Spinal cord (tissue), 10 donors: Measurements from ENCODE around the gene CTSH. TPM values are rescaled to one million over a fixed set of nuclear protein-coding genes. Genes with fewer than 3 reads are reported as not detected.

Source experiments
- DNase-seq, 6 donors: peaks; one replicate each; pipeline versions ENCODE4 v3.0.0 to v3.0.0-alpha.2; 2013 to 2015; ENCODE audit warnings: low spot score in 6 of 6, low read depth in 4 of 6
- H3K27ac ChIP-seq: one replicate; pipeline ENCODE4 v1.5.1; 2013; ENCODE audit warnings: low read depth, low read length, control low read depth
- H3K27me3 ChIP-seq: one replicate; pipeline ENCODE4 v1.6.1; 2013; ENCODE audit warnings: low read length; ENCODE audit not compliant: control insufficient read depth, insufficient read depth
- H3K36me3 ChIP-seq: one replicate; pipeline ENCODE4 v1.6.1; 2013; ENCODE audit warnings: low read length; ENCODE audit not compliant: control insufficient read depth, insufficient read depth
- H3K4me1 ChIP-seq: one replicate; pipeline ENCODE4 v1.6.1; 2013; ENCODE audit warnings: low read length; ENCODE audit not compliant: control insufficient read depth, insufficient read depth
- H3K4me3 ChIP-seq: one replicate; pipeline ENCODE4 v1.5.1; 2013; ENCODE audit warnings: low read depth, low read length, control low read depth
- H3K9me3 ChIP-seq: one replicate; pipeline ENCODE4 v1.6.1; 2013; ENCODE audit warnings: low read length; ENCODE audit not compliant: control insufficient read depth, insufficient read depth
- WGBS: methylation state at CpG from one replicate; pipeline ENCODE4 v1.1.5; 2013; ENCODE audit warnings: missing lambda C conversion rate; ENCODE audit not compliant: insufficient coverage; 5-methylcytosine and 5-hydroxymethylcytosine counted together
- polyA plus RNA-seq, 2 donors: library from polyadenylated mRNA; unstranded; fragments of 120-200 nt; gene quantifications; one replicate each; pipeline ENCODE4 v1.2.1, GENCODE V29; 2013; ENCODE audit not compliant: insufficient read length in 2 of 2
- total RNA-seq, 2 donors: library from RNA; depleted of rRNA in 1 of 2; stranded (reverse); fragments of 120-200 nt in 1 of 2; fragments of >200 nt in 1 of 2; gene quantifications; one replicate each; pipeline versions ENCODE4 v1.2.3 to v1.2.4, GENCODE V29; 2013 to 2014
- donor health status: healthy.

CTSH gene
- total and polyA plus RNA-seq, 4 donors: 33.6 to 94.2 (median 48.9) TPM

DNA sequence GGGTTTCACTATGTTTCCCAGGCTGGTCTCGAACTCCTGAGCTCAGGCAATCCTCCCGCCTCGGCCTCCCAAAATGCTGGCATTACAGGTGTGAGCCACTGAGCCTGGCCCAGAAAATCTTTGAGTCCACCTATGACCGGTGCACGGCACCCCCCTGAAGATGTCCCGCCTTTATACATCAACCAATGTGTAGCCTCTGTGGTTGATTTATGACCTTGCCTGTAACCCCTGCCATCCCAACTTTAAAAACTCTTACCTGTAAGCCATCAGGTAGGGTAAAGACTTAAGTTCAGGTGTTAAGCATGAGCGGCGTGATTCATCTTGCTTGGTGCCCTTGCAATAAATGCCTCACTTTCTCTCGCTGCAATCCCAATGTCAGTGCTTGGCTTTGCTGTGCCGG lies 14.5 kb upstream of the CTSH start:
- Histone ChIP-seq H3K9me3 (no peaks in the 10 kb centered on the region), H3K27me3 (no peaks in the 10 kb centered on the region), H3K36me3 (peaks cover 5% of the 10 kb centered on the region), H3K4me1 (no peaks in the 10 kb centered on the region), H3K27ac (no peak overlapping the region), H3K4me3 (no peak overlapping the region)
- DNase-seq: no peak
- 95% methylated on average over 7 of the region's 10 CpGs for WGBS

DNA sequence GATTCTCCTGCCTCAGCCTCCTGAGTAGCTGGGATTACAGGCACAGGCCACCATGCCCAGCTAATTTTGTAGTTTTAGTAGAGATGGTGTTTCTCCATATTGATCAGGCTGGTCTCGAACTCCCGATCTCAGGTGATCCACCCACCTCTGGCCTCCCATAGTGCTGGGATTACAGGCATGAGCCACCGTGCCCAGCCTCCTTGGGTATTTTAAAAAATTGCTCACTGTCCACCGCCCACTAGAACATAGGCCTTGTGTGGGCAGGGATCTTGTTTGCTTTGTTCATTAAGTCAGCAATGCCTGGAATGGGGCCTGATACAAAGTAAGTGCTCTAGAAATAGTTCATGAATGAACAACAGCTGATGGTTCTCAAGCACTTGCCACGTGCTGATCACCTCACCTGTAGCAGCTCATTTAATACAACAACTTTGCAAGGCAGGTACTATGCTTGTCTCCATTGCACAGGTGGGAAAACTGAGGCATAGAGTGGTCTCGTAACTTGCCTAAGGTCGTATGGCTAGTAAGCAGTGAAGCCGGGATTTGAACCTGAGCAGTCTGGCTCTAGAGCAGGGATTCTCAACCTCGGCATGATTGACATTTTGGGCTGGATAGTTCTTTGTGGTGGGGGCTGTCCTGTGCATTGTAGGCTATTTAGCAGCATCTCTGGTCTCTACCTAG lies 12.7 kb upstream of the CTSH start:
- no peak overlapping the region for H3K27ac ChIP-seq

DNA sequence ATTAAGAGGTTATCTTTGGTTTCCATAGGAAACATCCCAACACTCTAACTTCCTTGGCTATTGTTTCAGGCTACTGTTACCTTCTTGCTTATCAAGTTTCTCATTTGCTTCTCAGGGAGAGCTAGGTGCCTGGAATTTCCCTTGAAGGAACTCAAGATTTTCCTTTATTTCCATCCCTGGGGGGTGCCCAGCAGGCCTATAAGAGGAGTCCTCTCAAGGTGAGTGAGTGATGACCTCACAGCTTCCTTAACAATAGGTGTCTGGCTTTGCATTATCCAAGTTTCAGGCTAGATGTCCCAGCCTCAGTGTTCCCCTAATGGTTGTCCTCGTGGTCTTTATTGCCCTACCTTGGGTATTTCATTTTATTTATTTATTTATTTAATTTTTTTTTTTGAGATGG lies 12.1 kb upstream of the CTSH start:
- Histone ChIP-seq H3K4me3 (no peak overlapping the region), H3K27ac (no peak overlapping the region), H3K36me3 (peaks cover 5% of the 10 kb centered on the region), H3K27me3 (no peaks in the 10 kb centered on the region), H3K9me3 (no peaks in the 10 kb centered on the region), H3K4me1 (no peaks in the 10 kb centered on the region)
- DNase-seq: no peak
- no CpG with 5 or more reads among the region's 1 CpG for WGBS

More for the DNA sequence above, 12.7 kb upstream of the CTSH start:
- WGBS: 89% methylated on average over 5 of the region's 9 CpGs
- peaks cover 5% of the 10 kb centered on the region for H3K36me3 ChIP-seq
- no peaks in the 10 kb centered on the region for H3K4me1 ChIP-seq
- no peak for DNase-seq
- no peaks in the 10 kb centered on the region for H3K9me3 ChIP-seq
- no peaks in the 10 kb centered on the region for H3K27me3 ChIP-seq
- no peak overlapping the region for H3K4me3 ChIP-seq

DNA sequence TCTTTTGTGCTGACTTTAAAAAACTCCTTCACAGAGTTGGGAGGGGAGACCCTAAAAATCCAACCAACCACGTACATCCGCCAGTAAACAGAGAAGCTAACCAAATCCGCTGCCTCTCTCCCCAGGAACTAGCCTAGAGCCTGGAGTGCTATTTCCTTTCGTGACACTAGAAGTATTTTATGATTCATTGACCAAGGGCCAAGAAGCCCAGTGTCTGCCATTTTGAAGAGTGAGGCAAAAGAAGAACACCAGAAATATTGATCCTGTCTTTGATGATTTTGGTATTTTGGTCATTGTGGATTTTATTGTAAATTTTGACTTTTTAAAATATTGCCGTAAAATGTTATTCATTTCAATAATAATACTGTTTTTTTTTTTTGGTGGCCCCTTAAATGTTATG lies 10.5 kb upstream of the CTSH start:
- peaks cover 4% of the 10 kb centered on the region for H3K36me3 ChIP-seq
- WGBS: 100% methylated on average over 3 of the region's 5 CpGs
- no peak overlapping the region for H3K27ac ChIP-seq
- no peak for DNase-seq
- H3K4me1 ChIP-seq: no peaks in the 10 kb centered on the region
- no peaks in the 10 kb centered on the region for H3K27me3 ChIP-seq
- H3K9me3 ChIP-seq: no peaks in the 10 kb centered on the region
- no peak overlapping the region for H3K4me3 ChIP-seq

DNA sequence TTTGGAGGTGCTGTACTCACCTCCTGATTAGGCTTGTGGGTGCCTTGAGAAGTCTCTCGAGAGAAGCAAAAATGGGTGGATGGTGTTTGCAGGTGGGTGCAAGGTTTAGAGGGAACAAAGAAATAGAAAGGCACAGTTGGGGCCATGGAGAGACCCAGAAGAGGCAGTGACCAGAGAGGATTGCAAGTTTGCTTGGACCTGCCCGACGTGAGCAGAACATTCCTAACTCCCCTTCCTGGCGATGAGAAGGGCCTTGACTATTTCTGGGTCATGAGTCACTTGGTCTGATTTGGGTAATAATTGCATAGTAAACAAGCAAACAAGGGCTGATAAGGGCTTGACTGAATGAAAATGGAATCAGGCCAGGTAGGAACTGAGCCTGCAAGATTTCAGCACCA lies 7.0 kb upstream of the CTSH start:
- no peaks in the 10 kb centered on the region for H3K4me1 ChIP-seq
- no peak overlapping the region for H3K4me3 ChIP-seq
- H3K36me3 ChIP-seq: no peaks in the 10 kb centered on the region
- no peak for DNase-seq
- no peak overlapping the region for H3K27ac ChIP-seq
- no peaks in the 10 kb centered on the region for H3K9me3 ChIP-seq
- WGBS: 94% methylated on average over 3 of the region's 4 CpGs
- no peaks in the 10 kb centered on the region for H3K27me3 ChIP-seq

DNA sequence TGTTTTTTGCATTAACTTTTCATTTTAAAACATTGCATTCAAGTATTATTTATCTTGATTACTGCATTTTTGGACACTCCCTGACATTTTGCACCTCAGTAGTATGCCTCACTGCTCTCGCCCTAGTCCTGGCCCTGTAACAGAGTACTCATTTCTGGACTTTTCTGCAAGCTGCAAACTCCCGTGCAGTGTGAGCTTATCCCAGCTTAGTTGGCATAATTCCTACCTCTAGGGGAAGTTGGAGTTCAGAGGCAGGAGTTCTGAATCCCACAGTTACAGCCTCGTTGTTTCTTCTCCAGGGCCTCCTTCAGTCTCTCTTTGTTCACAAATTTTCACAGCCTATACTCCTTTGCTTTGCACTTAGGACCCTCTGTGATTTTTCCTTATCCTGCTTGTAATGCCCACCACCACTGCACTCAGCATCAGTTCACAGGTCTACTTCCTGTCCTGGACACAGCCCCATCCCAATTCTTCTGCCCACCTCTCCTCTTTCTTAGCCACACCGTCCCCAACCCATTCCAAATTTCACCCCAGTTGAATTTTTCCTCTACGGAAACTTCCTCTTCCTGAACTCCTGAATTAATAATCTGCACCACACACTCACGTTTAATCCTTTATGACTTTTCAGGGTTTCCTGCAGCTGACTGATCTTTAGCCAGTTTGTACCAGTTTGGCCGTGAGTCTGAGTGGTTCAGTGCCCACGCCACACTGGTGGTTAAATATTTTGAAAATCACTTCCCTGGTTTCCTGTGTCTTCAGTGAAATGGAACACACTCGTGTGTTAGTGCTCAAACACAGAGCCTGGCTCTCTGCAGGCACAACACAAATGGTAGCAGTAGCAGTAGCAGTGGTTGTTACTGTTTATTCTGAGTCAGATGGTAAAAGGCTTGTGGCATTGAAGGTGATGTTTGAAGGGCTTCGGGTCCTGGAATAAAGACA lies 6.3 kb upstream of the CTSH start:
- WGBS: 55% methylated on average over 9 of the region's 10 CpGs
- Histone ChIP-seq H3K4me3 (no peak overlapping the region), H3K27me3 (no peaks in the 10 kb centered on the region), H3K9me3 (no peaks in the 10 kb centered on the region), H3K4me1 (no peaks in the 10 kb centered on the region), H3K27ac (peak overlapping the region; percentile 19), H3K36me3 (no peaks in the 10 kb centered on the region)
- DNase-seq: peak in 2 of 6 donors; percentile 5 to 67

DNA sequence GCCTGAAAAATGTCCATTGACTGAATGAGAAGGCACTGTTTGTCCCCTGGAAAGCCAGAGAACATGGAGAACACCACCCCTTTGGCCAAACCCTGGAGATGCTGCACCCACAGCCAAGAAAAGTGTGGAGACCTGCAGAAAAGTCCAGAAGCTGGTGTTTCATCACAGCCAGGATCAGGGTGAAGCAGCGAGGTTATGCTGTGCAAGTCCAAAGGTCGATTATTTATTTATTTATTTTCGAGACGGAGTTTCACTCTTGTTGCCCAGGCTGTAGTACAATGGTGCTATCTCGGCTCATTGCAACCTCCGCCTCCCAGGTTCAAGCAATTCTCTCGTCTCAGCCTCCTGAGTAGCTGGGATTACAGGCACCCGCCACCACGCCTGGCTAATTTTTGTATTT lies 5.5 kb upstream of the CTSH start:
- WGBS: 96% methylated on average over 3 of the region's 9 CpGs
- Histone ChIP-seq H3K4me3 (no peak overlapping the region), H3K27ac (no peak overlapping the region), H3K9me3 (no peaks in the 10 kb centered on the region), H3K4me1 (peaks cover under 1% of the 10 kb centered on the region), H3K36me3 (no peaks in the 10 kb centered on the region), H3K27me3 (no peaks in the 10 kb centered on the region)
- no peak for DNase-seq

DNA sequence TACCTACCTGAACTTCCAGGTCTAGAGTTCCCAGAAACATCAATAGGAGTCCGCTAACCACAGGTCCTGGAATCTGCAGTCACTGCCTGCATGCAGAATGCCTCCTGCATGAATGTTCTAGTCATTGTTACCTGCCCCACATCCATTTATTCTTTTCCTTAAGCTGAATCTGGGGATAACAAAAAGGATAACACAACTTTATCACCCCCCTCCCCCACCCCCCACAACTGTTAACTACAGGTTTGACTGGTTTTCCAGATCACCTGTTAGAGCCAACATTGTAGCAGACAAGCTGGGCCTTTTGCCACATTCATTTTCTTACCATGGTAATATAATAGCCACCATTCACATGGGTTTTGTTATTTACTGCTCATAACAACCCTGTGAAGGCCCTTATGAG lies 4.6 kb upstream of the CTSH start:
- Histone ChIP-seq H3K27ac (no peak overlapping the region), H3K4me3 (no peak overlapping the region), H3K36me3 (no peaks in the 10 kb centered on the region), H3K9me3 (no peaks in the 10 kb centered on the region), H3K4me1 (peaks cover 7% of the 10 kb centered on the region), H3K27me3 (peaks cover 3% of the 10 kb centered on the region)
- WGBS: 0% methylated on average over 1 of the region's 1 CpG
- DNase-seq: no peak

DNA sequence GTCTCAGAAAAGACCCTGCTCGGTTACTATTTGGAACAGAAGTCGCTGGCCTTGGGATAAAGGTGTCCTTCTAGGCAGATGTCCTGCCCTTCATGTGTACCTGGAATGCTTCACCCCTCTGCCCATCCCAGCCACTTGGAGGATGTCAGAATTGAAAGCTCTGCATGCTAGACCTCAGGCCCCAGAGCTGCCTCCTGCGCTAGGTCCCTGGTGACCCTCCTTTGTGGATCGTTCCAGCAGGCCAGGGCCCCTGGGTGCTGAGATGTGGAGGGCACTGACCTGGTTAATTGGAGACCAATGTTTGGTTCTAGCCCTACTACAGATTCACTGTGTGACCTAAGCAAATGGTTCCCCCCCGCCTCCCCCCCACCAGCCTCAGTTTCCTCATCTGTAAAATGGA lies 2.7 kb upstream of the CTSH start:
- Histone ChIP-seq H3K9me3 (no peaks in the 10 kb centered on the region), H3K27me3 (peaks cover 5% of the 10 kb centered on the region), H3K36me3 (no peaks in the 10 kb centered on the region), H3K27ac (no peak overlapping the region), H3K4me3 (no peak overlapping the region), H3K4me1 (peaks cover 17% of the 10 kb centered on the region)
- DNase-seq: no peak
- WGBS: 95% methylated on average over 3 of the region's 5 CpGs

DNA sequence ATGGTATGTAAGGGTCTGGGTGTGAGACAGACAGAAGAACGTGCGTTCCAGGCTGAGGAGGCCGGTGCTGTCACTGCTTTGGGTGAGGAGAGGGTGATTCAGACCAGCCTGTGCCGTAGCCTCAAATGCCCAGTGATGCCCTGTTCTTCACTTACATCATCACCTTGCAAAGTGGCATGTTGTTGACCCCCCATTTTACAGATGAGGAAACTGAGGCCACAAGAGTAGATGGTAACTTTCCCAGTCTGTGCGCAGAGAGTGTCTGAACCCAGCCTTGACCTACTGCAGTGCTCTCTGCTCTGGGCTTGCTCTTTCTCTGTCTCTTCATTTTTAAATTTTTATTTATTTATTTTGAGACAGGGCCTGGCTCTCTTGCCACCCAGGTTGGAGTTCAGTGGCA lies 1.6 kb upstream of the CTSH start:
- no peak for DNase-seq
- H3K4me1 ChIP-seq: peaks cover 17% of the 10 kb centered on the region
- peaks cover 5% of the 10 kb centered on the region for H3K27me3 ChIP-seq
- 100% methylated on average over 1 of the region's 5 CpGs for WGBS
- no peak overlapping the region for H3K27ac ChIP-seq
- no peaks in the 10 kb centered on the region for H3K36me3 ChIP-seq
- no peak overlapping the region for H3K4me3 ChIP-seq
- H3K9me3 ChIP-seq: no peaks in the 10 kb centered on the region
